GM21576 (cell line): ENCODE data around the gene FOXP2.
"Not testable (repeated sequence)": the region's sequence is repeated elsewhere in the genome, so short reads cannot be mapped to it uniquely, and the experiment has no call there.

Experiments used
- ATAC-seq: cut with Tn5 transposase; IDR thresholded peaks from one replicate; pipeline ENCODE4 v1.9.1; 2021; ENCODE audit warnings: mild to moderate bottlenecking, moderate library complexity; ENCODE audit not compliant: unreplicated experiment

Gene FOXP2

DNA sequence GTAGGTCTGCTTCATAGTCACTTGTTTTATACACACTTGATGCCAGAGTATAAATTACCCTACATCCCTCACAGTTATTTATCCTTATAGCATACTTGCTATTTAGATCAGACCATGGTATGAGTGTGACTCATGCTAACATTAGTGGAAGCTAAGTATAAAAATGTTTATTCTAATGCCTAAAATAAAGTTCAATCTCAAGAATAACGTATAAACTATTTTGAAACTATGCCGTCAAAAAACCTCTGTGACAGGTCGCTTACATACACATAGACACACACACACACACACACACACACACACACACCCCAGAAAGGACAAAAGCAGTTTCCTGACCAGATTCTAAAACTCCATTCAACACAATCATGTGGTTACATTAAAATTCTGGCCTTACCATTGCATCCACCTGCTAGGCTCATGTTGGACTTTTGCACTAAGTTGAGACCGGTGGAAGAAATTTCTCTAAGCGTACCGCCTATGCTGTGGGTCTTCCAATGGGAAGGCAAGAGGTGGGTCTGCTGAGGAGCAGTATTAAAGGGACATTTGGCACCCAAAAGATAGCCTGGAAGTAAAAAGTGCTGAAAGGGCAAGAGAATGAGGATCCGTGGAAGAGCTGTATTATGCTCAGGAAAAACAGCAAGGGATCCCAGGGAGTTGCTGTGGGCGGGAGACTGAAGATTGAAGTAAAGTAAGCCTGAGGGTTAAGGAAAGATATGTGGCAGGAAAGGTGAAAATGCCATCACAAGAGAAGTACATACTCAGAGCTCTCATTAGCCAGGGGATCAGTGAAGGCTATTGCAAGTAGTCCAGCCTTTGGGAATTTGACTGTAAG, 5.0 kb downstream of the FOXP2 start:
- no peak for ATAC-seq

DNA sequence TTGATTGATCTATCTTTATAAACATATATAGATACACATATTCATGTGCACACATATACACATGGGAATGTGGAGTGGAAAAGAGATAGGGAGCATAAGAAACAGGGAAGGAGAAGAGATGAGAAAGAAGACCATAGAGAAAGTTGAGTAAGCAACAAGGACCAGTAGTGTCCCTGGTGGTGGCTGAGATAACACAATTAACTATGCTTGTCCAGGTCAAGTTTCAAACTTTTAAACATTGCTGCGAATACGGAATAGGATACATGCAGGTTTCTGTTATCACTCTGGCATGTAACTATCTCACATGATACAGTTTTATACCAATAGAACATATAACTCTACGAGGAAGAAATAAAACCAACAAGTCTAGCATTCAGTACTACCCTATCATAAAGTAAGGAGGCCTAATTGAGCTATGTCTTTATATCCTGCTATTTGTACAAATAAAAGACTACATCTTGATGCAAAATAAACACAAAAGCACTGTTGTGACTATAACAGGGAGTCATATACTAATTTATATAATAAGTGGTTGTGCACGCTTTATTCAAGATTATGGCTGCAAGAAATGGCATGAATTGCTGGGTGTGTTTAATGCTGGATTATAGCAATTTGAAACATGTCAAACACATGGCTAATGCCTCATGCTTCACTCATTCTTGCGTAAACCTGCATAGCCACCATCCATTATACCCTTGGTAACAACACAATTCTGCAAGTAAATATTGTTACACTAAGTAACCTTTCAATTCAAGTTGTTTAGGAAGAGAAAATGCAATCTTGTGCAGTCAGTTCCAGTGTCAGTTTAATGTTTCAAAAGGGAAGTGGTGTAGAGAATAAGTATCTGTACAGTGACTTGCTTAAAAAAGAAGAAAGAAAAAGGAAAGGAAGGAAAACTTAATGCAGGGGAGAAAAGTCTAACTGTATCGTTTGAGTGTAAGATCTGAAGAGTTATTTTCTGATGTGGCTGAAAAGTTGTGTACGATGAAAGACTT, 8.2 kb downstream of the FOXP2 start:
- ATAC-seq = no peak

DNA sequence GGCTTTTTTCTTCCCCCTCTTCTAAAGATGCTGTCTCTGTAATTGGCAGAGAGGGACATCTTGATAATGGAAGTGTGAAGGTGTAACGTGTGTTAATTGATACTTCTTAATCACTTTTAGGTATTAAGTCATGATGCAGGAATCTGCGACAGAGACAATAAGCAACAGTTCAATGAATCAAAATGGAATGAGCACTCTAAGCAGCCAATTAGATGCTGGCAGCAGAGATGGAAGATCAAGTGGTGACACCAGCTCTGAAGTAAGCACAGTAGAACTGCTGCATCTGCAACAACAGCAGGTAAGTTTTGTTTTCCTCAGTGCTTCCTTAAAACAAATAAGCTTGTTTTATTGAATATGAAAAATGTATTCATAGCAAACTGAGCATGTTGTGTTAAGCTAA, 11.8 kb downstream of the FOXP2 start:
- ATAC-seq = no peak

DNA sequence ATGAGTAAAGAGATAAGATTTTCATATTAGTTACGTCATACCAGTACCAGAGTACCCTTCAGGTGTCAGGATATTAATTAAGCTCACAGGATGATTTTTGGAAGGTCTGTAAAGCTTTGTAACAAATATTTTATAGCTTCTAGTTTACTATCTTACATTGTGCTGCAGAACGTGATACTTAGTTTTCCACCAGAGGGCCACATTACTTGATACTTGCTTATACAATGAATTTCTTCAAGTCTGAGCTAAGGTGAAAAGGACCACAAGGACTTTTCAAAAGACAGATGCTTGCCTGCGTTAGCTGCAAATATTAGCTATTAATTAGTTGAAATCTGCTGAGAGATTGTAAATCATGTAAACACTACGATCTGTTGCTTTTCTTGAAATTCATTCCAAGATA, 12.2 kb downstream of the FOXP2 start:
- no peak for ATAC-seq

DNA sequence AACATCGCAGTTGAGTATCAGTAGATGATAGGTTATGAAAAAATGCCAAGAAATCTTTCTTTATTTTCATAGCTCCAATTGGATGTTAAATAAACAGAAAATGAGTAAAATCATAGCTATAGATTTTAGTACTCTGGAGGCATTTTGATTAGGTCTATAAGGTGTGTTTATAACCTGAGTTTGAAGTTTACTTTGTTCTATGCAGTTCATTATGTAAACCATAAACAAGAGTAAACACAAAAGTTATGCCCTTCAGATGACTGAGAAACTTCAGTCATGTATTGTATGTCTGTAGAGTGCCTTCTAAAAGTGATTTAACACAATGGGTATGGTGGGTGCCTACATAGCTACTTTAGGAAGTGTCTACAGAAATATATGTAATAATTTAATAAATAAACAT, 13.6 kb downstream of the FOXP2 start:
- no peak for ATAC-seq

DNA sequence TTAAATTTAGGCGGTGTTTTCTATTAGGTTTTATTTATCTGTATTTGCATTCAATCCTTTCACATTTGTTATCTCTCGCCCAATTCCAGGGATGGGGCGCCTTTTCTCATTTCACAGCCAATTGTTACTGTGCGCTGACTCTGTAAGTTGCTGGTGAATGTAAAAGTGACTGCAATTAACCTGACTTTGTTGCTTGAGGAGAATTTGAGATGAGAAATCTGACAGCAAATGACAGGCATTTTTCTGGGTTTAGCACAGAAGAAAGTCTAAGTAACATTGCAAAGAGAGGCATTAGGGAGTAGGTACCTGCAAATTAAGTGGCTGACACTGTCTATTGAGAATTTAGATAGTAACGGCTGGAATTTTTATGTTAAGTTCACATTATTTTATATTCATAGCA, 16.6 kb downstream of the FOXP2 start:
- ATAC-seq = no peak

DNA sequence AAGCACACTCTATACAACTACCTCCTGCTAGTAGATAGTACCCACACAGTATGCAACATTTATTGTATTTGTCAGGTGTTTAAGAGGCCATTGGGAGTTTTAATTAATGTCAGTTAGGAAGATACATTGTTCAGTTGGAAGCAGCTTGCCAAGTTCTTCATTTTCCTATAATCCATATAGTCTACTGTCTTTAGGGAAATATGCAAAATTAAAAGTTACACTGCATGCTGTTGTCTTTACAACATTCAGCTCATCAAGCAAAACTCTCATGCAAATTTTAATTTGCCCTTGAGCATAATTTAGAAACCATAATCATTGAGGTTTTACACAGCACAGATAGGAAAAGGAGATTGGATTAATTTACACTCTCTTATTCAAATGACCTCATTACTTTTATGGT, 17.4 kb downstream of the FOXP2 start:
- ATAC-seq = no peak

DNA sequence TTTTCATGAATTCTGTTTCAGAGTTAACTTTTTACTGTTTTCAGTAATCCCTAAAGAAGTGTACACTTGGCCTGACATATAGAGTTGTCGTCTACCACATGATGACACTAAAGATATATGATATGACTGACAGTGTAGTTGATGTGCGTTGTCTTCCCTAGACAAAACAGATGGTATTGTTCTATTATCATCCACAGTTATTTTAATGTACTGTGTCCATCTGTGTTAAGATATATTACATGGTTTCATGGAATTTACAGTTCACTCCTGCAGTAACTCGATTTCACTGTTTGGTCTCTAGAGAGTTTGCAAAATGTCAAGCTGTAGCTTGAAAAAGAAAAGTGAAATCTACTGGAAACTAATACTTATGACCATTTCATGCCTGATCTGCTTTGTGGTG, 18.1 kb downstream of the FOXP2 start:
- ATAC-seq = no peak

DNA sequence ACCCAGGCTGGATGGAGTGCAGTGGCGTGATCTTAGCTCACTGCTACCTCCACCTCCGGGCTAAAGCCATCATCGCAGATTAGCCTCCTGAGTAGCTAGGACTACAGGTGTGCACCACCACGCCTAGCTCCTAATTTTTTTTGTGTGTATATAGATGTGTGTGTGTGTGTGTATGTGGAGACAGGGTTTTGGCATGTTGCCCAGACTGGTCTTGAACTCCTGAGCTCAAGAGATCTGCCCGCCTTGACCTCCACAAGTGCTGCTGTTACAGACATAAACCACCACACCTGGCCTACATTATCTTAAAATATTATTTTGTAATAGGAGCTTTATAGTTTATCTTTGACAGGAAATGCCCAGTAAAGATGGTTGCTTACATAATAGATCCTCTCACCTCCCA, 25.0 kb downstream of the FOXP2 start:
- ATAC-seq = no peak

DNA sequence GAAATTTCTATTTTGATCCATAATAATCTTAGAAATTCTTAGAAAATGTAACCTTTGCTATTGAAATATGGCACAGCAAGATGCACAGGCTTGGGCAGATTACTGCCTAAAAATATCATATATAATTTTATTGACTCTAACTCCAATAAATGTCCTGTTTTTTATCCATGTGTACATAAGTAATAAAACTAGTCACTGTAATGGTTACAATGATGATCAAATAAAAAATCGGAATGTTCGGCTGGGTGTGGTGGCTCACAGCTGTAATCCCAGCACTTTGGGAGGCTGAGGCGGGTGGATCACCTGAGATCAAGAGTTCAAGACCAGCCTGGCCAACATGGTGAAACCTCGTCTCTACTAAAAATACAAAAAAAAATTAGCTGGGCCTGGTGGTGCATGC, 26.3 kb downstream of the FOXP2 start:
- ATAC-seq = not testable (repeated sequence)

DNA sequence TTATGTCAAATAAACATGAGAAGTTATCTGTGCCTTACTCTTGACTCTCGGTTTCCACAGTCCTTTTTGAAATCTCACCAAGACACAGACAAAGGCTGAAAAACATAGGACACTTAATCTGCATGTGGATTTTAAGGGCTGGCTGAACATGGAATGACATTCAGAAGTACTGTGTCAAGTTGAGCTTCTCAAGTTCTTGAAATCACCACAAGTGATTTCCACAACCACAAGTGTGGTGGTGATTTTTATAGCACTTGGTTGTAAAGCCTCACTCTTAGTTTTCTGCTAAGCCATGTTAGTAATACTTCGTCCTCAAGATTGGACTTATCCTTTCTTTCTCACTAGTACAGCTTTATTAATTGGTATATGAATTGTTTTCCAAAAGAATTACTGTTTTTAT, 29.6 kb downstream of the FOXP2 start:
- ATAC-seq = no peak

DNA sequence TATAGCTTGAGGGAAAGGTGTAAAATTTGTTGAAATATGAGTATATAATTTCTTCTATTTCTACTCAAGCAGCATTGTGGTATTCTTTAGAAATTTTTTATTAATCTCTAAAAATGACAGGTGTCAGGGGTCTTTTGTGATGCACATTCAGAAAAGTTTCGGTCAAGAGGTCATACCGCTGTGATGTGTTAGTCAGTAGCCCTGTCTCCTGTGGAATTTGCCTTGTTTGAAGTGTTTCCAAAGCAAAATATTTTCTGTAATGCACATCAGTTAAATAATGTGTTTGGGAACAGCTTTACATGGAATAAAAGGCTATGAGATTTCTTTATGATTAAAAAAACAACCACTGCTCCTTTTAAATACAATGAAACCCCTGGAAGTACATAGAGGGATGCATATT, 35.8 kb downstream of the FOXP2 start:
- no peak for ATAC-seq

DNA sequence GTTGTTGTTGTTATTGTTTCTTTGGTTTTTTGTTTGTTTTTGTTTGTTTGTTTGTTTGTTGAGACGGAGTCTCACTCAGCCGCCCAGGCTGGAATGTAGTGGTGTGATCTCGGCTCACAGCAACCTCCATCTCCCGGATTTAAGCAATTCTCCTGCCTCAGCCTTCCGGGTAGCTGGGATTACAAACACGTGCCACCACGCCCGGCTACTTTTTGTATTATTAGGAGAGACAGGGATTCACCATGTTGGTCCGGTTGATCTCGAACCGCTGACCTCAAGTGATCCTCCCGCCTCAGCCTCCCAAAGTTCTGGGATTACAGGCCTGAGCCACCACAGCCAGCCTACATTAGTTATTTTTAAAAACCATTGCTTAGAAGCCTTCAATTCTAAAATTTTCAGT, 45.0 kb downstream of the FOXP2 start:
- no peak for ATAC-seq

DNA sequence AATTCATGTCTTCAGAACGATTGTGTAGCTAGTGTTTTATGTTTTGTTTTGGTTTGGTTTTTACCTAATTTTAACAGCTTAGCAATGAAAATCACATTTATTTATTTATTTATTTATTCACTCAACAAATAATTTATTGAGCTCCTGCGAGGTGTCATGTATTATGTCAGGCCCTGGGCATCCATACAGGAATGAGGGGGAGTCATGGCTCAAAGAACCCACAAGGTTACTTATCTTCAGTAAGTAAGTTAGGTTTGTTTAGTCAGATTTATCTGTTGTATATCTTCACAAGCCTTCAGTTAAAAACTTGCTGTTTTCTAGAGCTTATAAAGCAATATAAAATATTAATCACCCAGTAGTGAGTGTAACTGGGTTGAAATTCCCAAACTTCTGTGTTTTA, 45.4 kb downstream of the FOXP2 start:
- no peak for ATAC-seq

DNA sequence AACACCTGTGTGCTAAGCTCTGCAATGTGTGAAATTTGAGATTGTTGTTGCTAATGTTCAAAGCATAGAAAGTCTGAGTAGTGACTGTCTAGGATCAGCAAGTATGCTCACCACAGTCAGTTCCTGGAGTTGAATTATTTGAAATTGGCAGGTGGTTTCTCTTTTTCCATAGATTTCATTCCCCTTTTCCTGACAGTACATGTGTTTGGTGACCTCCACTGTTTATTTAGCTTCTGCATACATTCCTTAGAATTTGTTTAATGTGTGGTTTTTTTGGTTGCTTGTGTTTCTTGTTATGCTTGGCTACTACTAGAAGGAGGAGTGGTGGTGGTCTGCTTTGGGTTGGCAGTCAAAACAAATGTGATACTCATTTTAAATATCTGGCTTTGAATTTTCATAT, 52.3 kb downstream of the FOXP2 start:
- no peak for ATAC-seq

DNA sequence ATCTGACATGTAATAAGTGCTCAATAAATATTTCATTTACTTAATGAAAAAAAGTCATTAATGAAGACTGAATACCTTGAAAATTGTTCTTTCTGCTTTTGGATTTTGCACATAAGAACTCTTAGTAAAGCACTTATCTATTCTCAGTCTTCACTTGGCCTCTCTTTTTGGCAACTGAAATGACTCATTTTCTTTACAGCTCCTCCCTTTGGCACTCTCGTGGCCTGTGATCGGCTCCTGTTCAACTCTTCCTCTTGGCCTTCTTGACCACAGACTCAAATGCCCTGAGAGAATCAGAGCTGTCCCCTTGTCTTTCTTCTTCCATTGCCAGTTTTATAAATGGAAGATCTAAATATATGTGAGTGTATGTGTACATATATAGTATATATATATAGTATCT, 54.2 kb downstream of the FOXP2 start:
- no peak for ATAC-seq

DNA sequence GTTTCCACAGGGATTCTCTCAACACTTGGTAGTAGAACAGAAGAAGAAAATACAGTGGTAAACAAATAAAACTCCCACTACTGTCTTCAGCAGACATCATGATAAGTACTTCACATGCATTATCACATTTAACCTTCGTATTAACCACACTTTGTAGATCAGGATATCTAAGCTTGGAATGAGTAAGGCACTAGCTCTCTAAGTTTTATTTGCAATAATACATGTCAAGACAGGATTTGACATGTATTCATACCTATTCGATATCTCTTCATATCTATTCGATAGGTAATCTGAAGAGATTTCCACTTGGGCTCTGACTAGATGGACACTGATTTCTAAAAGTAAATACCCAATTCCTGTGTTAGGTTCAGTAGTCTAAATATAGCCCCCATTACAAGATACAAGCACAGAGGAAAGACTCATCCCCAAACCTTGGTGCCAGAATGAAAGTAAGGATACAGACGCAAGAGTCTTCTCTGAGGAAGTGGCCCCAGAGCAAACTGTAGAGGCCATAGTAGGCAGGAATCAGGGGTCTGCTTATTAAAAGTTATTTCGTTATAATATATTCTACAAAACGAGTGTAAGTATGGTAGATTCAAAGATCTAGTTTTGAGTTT, 58.4 kb downstream of the FOXP2 start:
- no peak for ATAC-seq

DNA sequence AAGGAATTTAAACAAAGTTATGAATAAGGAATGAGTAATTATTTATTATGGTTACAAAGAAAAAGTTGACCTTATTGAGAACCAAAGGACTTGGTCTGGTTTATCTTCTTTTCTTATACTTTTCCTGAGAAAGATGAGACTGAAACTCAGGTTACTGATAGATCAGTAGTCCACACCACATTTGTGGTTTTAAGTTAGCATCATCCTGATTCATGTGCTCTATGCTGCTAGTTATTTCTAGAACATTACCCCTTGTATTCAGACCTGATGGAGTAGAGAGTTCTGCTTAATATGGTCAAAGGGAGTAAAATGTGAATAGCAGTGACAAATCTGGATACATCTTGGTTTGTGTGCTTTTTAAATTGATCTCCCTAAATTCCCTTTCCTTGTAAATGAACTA, 63.8 kb downstream of the FOXP2 start:
- no peak for ATAC-seq

DNA sequence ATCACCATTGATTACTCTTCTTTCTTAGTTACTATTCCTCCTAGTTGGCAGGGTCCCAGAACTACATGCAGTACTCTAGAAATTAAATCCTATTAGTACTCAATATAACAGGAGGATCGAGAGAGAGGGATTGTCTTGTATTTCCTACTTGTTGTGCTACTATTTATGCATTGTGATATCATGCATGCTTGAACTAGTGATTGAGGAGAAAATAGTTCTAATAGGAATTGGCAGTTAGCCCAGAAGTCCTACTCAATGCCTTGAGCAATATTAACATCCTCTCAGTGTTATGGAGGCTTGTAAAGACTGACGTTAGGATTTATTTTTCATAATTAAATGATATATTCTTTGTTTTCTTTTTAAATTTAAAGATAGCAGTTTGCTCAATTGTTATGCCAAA, 67.4 kb downstream of the FOXP2 start:
- ATAC-seq = no peak

DNA sequence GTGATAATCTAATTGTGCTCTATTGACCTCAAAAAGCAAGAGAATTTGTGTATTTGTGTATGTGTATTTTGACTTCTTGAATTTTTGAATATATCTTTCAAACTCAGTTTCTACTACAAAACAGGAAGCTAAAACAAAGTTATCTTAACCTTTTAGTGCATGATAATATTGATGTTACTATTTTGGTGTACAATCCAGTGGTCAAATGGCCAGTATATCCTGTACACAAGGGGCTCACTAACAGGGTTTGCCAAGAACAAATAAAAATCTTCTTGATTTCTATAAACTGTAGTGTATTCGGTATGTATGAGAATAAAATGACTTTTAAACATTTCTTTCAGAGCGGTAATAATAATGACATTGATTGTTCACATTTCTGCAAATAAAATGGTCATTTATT, 69.6 kb downstream of the FOXP2 start:
- no peak for ATAC-seq

DNA sequence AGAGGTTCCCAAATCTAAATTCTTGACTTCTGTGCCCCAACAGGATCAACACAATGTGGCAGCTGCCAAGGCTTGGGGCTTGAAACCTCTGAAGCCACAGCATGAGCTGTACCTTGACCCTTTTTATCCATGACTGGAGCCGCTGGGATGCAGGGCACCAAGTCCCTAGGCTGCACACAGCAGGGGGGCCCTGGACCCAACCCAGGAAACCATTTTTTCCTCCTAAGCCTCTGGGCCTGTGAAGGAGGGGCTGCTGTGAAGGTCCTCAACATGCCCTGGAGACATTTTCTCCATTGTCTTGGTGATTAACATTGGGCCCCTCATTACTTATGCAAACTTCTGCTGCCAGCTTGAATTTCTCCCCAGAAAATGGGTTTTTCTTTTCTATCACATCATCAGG, 72.6 kb downstream of the FOXP2 start:
- ATAC-seq = no peak

DNA sequence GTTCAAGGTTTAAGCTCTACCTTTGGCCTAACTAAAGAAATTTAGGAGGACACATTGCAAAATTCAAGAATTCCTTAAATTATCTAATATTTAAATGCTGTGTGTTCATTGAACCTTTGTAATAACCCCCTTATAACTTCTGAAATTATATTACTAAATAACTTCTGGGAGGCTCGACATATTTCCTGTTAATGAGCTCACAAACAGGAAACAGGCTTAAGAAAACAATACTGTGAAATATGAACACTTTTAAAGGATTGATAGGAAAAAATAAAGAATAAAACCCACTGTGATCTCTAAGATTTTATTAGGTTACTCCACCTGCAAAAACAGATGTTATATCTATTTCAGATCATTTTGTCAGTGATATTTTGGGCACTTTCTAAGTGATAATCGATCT, 74.1 kb downstream of the FOXP2 start:
- no peak for ATAC-seq
